Activated T-cell treated with anti-CD3 and anti-CD28 coated beads for 24 hours (primary cell): ENCODE results near the gene SREBF1.

Experiments
- DNase-seq: peaks from one replicate; pipeline ENCODE4 v3.0.0-alpha.2; 2020; ENCODE audit warnings: low read depth

Gene SREBF1

GRCh38 chr17:17779015-17779611, 57.7 kb downstream of the SREBF1 start:
- DNase-seq: no peak

GRCh38 chr17:17778308-17779014, 58.3 kb downstream of the SREBF1 start:
- no peak for DNase-seq

- no peak for DNase-seq
These were observed 59.9 kb downstream of the SREBF1 start for GRCh38 chr17:17776889-17777288.

- no peak for DNase-seq
These were observed 62.5 kb downstream of the SREBF1 start for GRCh38 chr17:17774009-17774881.

GRCh38 chr17:17772231-17772630, 64.6 kb downstream of the SREBF1 start:
- no peak for DNase-seq

- DNase-seq: no peak
These were observed 65.1 kb downstream of the SREBF1 start for GRCh38 chr17:17771498-17772201.

GRCh38 chr17:17770632-17771044, 66.1 kb downstream of the SREBF1 start:
- DNase-seq: no peak

- DNase-seq: no peak
These were observed 66.7 kb downstream of the SREBF1 start for GRCh38 chr17:17769869-17770631.

GRCh38 chr17:17768424-17769088, 68.2 kb downstream of the SREBF1 start:
- no peak for DNase-seq

GRCh38 chr17:17767887-17768418, 68.8 kb downstream of the SREBF1 start:
- DNase-seq: no peak

GRCh38 chr17:17767154-17767869, 69.5 kb downstream of the SREBF1 start:
- DNase-seq: no peak

GRCh38 chr17:17766744-17767120, 70.1 kb downstream of the SREBF1 start:
- no peak for DNase-seq

GRCh38 chr17:17766077-17766743, 70.6 kb downstream of the SREBF1 start:
- DNase-seq: no peak

GRCh38 chr17:17765359-17766076, 71.3 kb downstream of the SREBF1 start:
- DNase-seq: no peak

GRCh38 chr17:17763734-17764133, 73.1 kb downstream of the SREBF1 start:
- DNase-seq: no peak

- no peak for DNase-seq
These were observed 73.7 kb downstream of the SREBF1 start for GRCh38 chr17:17763136-17763535.

GRCh38 chr17:17762744-17763105, 74.1 kb downstream of the SREBF1 start:
- no peak for DNase-seq
